Mesenchymal stem cell (in vitro differentiated cells and primary cell): ENCODE data around the gene SULF2.
"Not testable (repeated sequence)": the region's sequence is repeated elsewhere in the genome, so short reads cannot be mapped to it uniquely, and the experiment has no call there.

Experiments used
- DNase-seq: peaks from one replicate; pipeline ENCODE4 v3.0.0-alpha.2; 2013
- H2AFZ ChIP-seq: one replicate; pipeline ENCODE4 v1.6.1; 2013; ENCODE audit warnings: low read depth, mild to moderate bottlenecking, control low read depth, inconsistent platforms, low read length, moderate library complexity
- H2AK5ac ChIP-seq: 2 replicates; pipeline ENCODE4 v1.6.1; 2013; ENCODE audit warnings: low read length, moderate library complexity, mild to moderate bottlenecking, inconsistent platforms; ENCODE audit not compliant: severe bottlenecking
- H2BK120ac ChIP-seq: one replicate; pipeline ENCODE4 v1.6.1; 2013; ENCODE audit warnings: low read depth, mild to moderate bottlenecking, inconsistent platforms, low read length, moderate library complexity
- H2BK12ac ChIP-seq, 2 experiments: one replicate each; pipeline ENCODE4 v1.6.1; 2013; ENCODE audit warnings: inconsistent platforms in 2 of 2, low read length in 2 of 2, mild to moderate bottlenecking in 2 of 2, moderate library complexity in 2 of 2, control low read depth in 1 of 2
- H2BK15ac ChIP-seq: one replicate; pipeline ENCODE4 v1.6.1; 2013; ENCODE audit warnings: mild to moderate bottlenecking, low read depth, inconsistent platforms; ENCODE audit not compliant: poor library complexity, severe bottlenecking
- H2BK5ac ChIP-seq: 2 replicates; pipeline ENCODE4 v1.6.1; 2013; ENCODE audit warnings: low read depth, mild to moderate bottlenecking, low read length, control low read depth, inconsistent platforms; ENCODE audit not compliant: poor library complexity, severe bottlenecking
- H3K14ac ChIP-seq, 2 experiments: one replicate each; pipeline ENCODE4 v1.6.1; 2013; ENCODE audit warnings: inconsistent platforms in 2 of 2, low read length in 2 of 2, control low read depth in 1 of 2, mild to moderate bottlenecking in 1 of 2, moderate library complexity in 1 of 2
- H3K18ac ChIP-seq, 2 experiments: one replicate each; pipeline ENCODE4 v1.6.1; 2013; ENCODE audit warnings: inconsistent platforms in 2 of 2, low read length in 2 of 2, control low read depth in 1 of 2, low read depth in 1 of 2, mild to moderate bottlenecking in 1 of 2
- H3K23ac ChIP-seq, 2 experiments: one replicate each; pipeline ENCODE4 v1.6.1; 2013; ENCODE audit warnings: inconsistent platforms in 2 of 2, low read length in 2 of 2, mild to moderate bottlenecking in 2 of 2, moderate library complexity in 2 of 2, control low read depth in 1 of 2
- H3K27ac ChIP-seq: 2 replicates; pipeline ENCODE4 v1.5.1; 2013; ENCODE audit warnings: mild to moderate bottlenecking, moderate library complexity, low read length, control low read depth, inconsistent platforms; ENCODE audit not compliant: poor library complexity, severe bottlenecking
- H3K27me3 ChIP-seq, 2 experiments: 2 replicates each; pipeline versions ENCODE4 v1.6.1 to v1.7.0; 2013; ENCODE audit warnings: low read length in 2 of 2, mild to moderate bottlenecking in 2 of 2, moderate library complexity in 2 of 2, control low read depth in 1 of 2, inconsistent platforms in 1 of 2; ENCODE audit not compliant: control insufficient read depth in 1 of 2, insufficient read depth in 1 of 2
- H3K36me3 ChIP-seq, 2 experiments: 2 replicates each; pipeline versions ENCODE4 v1.6.1 to v1.7.0; 2013; ENCODE audit warnings: low read length in 2 of 2, control low read depth in 1 of 2, inconsistent platforms in 1 of 2, low read depth in 1 of 2, mild to moderate bottlenecking in 1 of 2; ENCODE audit not compliant: insufficient read depth in 2 of 2, control insufficient read depth in 1 of 2
- H3K4ac ChIP-seq, 2 experiments: one replicate each; pipeline ENCODE4 v1.6.1; 2013; ENCODE audit warnings: inconsistent platforms in 2 of 2, low read length in 2 of 2, mild to moderate bottlenecking in 2 of 2, moderate library complexity in 2 of 2, control low read depth in 1 of 2, low read depth in 1 of 2
- H3K4me1 ChIP-seq: 2 replicates; pipeline ENCODE4 v1.6.1; 2013; ENCODE audit warnings: low read depth, low read length, control low read depth; ENCODE audit not compliant: control insufficient read depth, insufficient read depth
- H3K4me2 ChIP-seq: 2 replicates; pipeline ENCODE4 v1.6.1; 2013; ENCODE audit warnings: low read length, mild to moderate bottlenecking, inconsistent platforms; ENCODE audit not compliant: poor library complexity, severe bottlenecking
- H3K4me3 ChIP-seq, 2 experiments: 2 replicates each; pipeline versions ENCODE4 v1.5.1 to v1.7.0; 2013; ENCODE audit warnings: low read length in 2 of 2, mild to moderate bottlenecking in 2 of 2, control low read depth in 1 of 2, low read depth in 1 of 2; ENCODE audit not compliant: insufficient read depth in 1 of 2
- H3K79me1 ChIP-seq: replicated peaks from 2 replicates; pipeline ENCODE4 v1.6.1; 2013; ENCODE audit warnings: mild to moderate bottlenecking, control low read depth, low read length, inconsistent platforms; ENCODE audit not compliant: poor library complexity, severe bottlenecking
- H3K9ac ChIP-seq: 2 replicates; pipeline ENCODE4 v1.7.0; 2013; ENCODE audit warnings: mild to moderate bottlenecking, low read length, moderate library complexity
- H3K9me3 ChIP-seq: 2 replicates; pipeline ENCODE4 v1.7.0; 2013; ENCODE audit warnings: mild to moderate bottlenecking, low read length; ENCODE audit not compliant: control insufficient read depth
- H4K8ac ChIP-seq: one replicate; pipeline ENCODE4 v1.6.1; 2013; ENCODE audit warnings: inconsistent platforms, mild to moderate bottlenecking, low read length, moderate library complexity
- H4K91ac ChIP-seq: one replicate; pipeline ENCODE4 v1.6.1; 2013; ENCODE audit warnings: mild to moderate bottlenecking, low read length, inconsistent platforms
- WGBS: methylation state at CpG from one replicate; pipeline ENCODE4 v1.1.7; 2013; ENCODE audit warnings: mixed read lengths; 5-methylcytosine and 5-hydroxymethylcytosine counted together

The SULF2 gene

DNA sequence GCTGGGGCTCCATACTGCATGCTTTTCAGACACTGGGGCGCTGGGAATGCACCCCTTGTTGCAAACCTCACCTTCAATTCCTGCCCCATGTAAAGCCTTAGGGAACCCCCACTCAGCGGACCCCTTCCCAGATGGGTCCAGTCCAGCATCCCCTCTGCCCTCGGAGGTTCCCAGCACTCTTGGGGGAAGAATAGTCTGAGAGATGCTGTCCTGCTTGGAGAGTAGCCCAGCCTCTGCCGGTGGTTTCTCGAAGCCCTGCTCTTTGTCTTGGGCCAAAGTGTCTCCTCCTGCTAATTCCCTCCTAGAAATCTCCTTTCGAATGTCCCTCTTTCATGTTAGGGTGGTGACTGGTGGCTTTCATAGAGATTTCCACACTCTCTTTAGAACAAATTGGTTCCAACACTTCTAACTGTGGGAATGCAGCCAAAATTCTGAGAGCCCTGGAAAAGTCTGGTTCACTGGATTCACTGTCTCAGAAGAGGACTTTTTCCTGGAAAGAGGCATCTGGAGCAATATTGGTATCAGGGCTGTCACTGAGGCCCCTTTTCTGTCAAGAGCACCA is 24.9 kb upstream of the SULF2 start:
- Histone ChIP-seq H4K91ac (no peak overlapping the region), H3K36me3 (no peaks in the 10 kb centered on the region), H2AK5ac (no peak overlapping the region), H3K4ac (no peak overlapping the region), H2BK12ac (no peak overlapping the region), H2BK15ac (no peak overlapping the region), H2AFZ (no peak overlapping the region), H3K9me3 (peaks cover 9% of the 10 kb centered on the region), H4K8ac (no peak overlapping the region), H3K27me3 (peaks cover 46 to 89% of the 10 kb centered on the region in 2 experiments), H3K4me3 (no peak overlapping the region), H3K14ac (no peak overlapping the region), H3K79me1 (no peaks in the 10 kb centered on the region), H3K4me1 (peaks cover 3% of the 10 kb centered on the region), H2BK5ac (no peak overlapping the region), H3K27ac (no peak overlapping the region), H2BK120ac (no peak overlapping the region), H3K23ac (peak overlapping the region in 1 of 2 experiments; percentile 30), H3K9ac (no peak overlapping the region), H3K4me2 (no peak overlapping the region), H3K18ac (no peak overlapping the region)
- no peak for DNase-seq
- 90% methylated on average over 4 of the region's 6 CpGs for WGBS

GRCh38 chr20:47809161-47809960 is 24.1 kb upstream of the SULF2 start:
- WGBS = 50% methylated on average over 13 of the region's 15 CpGs
- H3K4ac ChIP-seq = no peak overlapping the region
- H3K4me1 ChIP-seq = peaks cover 3% of the 10 kb centered on the region
- peak overlapping the region in 1 of 2 experiments; percentile 66 for H3K14ac ChIP-seq
- H4K91ac ChIP-seq = no peak overlapping the region
- peak overlapping the region; percentile 49 for H2BK15ac ChIP-seq
- H3K4me3 ChIP-seq = no peak overlapping the region
- no peak overlapping the region for H2BK120ac ChIP-seq
- H3K23ac ChIP-seq = no peak overlapping the region
- no peak overlapping the region for H3K9ac ChIP-seq
- H3K4me2 ChIP-seq = no peak overlapping the region
- H3K27me3 ChIP-seq = peaks cover 47 to 84% of the 10 kb centered on the region in 2 experiments
- no peak overlapping the region for H4K8ac ChIP-seq
- H3K18ac ChIP-seq = peak overlapping the region in 1 of 2 experiments; percentile 55
- H3K79me1 ChIP-seq = no peaks in the 10 kb centered on the region
- no peak overlapping the region for H2BK5ac ChIP-seq
- no peak for DNase-seq
- H3K9me3 ChIP-seq = peaks cover 1% of the 10 kb centered on the region
- H2AK5ac ChIP-seq = no peak overlapping the region
- no peak overlapping the region for H2BK12ac ChIP-seq
- H3K36me3 ChIP-seq = no peaks in the 10 kb centered on the region
- no peak overlapping the region for H2AFZ ChIP-seq
- no peak overlapping the region for H3K27ac ChIP-seq

GRCh38 chr20:47805951-47806350 is 20.7 kb upstream of the SULF2 start:
- no peak overlapping the region for H3K14ac ChIP-seq
- H2BK12ac ChIP-seq = no peak overlapping the region
- H3K9ac ChIP-seq = no peak overlapping the region
- H3K23ac ChIP-seq = no peak overlapping the region
- 91% methylated on average over 14 of the region's 14 CpGs for WGBS
- H3K9me3 ChIP-seq = no peaks in the 10 kb centered on the region
- H3K4me2 ChIP-seq = no peak overlapping the region
- no peak overlapping the region for H3K4me3 ChIP-seq
- H3K4me1 ChIP-seq = peaks cover 3% of the 10 kb centered on the region
- H2BK5ac ChIP-seq = no peak overlapping the region
- no peak overlapping the region for H2AK5ac ChIP-seq
- H2BK120ac ChIP-seq = no peak overlapping the region
- H2BK15ac ChIP-seq = no peak overlapping the region
- no peak overlapping the region for H3K4ac ChIP-seq
- DNase-seq = no peak
- H4K8ac ChIP-seq = no peak overlapping the region
- no peak overlapping the region for H4K91ac ChIP-seq
- H3K18ac ChIP-seq = no peak overlapping the region
- peaks cover 35 to 67% of the 10 kb centered on the region in 2 experiments for H3K27me3 ChIP-seq
- H2AFZ ChIP-seq = no peak overlapping the region
- H3K27ac ChIP-seq = no peak overlapping the region
- no peaks in the 10 kb centered on the region for H3K79me1 ChIP-seq
- no peaks in the 10 kb centered on the region for H3K36me3 ChIP-seq

- H4K91ac ChIP-seq, DNase-seq, H2AFZ ChIP-seq, H3K4me3 ChIP-seq, H2BK15ac ChIP-seq, H3K79me1 ChIP-seq, H3K18ac ChIP-seq, H3K4me2 ChIP-seq, H3K27ac ChIP-seq, H3K4ac ChIP-seq, H3K4me1 ChIP-seq, H3K9me3 ChIP-seq, H2AK5ac ChIP-seq, H3K36me3 ChIP-seq, H3K23ac ChIP-seq, H3K9ac ChIP-seq, H2BK12ac ChIP-seq, H3K14ac ChIP-seq, H2BK5ac ChIP-seq, H4K8ac ChIP-seq, H2BK120ac ChIP-seq: not testable (repeated sequence)
- WGBS = 83% methylated on average over 3 of the region's 7 CpGs
- H3K27me3 ChIP-seq = peaks cover 34 to 65% of the 10 kb centered on the region in 2 experiments
These were observed 19.7 kb upstream of the SULF2 start for GRCh38 chr20:47804972-47805371.
